Measurements from ENCODE around the gene SYTL1.

Gene SYTL1

GRCh38 chr1:27348861-27349783, 7.3 kb downstream of the SYTL1 start:
- ATAC-seq, result peak; percentile 72 to 74

DNA sequence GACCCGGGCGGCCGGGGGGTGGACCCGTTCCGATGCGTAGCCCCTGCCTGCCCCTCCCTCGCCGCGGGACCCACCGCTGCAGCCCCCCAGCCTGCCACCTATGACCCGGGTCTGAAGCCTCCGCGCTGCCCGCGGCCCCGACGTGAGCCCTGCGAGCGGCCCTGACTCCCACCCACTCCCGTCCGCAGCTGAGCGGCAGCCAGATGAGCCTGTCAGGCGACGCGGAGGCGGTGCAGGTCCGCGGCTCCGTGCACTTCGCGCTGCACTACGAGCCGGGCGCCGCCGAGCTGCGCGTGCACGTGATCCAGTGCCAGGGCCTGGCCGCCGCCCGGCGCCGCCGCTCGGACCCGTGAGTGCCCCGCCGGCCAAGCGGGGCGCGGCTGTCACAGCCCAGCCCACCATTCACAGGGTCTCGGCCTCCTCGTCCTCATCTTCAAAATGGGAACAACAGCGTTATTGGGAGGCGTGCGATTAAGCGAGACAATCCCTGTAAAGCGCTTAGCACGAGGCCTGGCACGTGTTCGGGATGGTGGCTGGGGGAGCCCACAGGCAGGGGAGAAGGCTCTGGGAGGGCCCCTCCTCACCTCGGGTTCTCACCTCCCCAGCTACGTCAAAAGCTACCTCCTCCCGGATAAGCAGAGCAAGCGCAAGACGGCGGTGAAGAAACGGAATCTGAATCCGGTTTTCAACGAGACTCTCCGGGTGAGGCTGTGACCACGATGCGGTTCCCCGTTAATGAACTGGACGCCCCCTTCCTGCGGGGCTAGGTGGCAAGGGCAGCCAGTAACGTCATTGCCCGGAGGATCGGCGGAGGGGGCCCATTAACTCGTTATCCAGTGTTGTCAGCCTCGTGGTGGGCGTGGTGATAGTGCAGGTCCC, 8.2 kb downstream of the SYTL1 start:
- ATAC-seq, result peak; percentile 33 to 52

DNA sequence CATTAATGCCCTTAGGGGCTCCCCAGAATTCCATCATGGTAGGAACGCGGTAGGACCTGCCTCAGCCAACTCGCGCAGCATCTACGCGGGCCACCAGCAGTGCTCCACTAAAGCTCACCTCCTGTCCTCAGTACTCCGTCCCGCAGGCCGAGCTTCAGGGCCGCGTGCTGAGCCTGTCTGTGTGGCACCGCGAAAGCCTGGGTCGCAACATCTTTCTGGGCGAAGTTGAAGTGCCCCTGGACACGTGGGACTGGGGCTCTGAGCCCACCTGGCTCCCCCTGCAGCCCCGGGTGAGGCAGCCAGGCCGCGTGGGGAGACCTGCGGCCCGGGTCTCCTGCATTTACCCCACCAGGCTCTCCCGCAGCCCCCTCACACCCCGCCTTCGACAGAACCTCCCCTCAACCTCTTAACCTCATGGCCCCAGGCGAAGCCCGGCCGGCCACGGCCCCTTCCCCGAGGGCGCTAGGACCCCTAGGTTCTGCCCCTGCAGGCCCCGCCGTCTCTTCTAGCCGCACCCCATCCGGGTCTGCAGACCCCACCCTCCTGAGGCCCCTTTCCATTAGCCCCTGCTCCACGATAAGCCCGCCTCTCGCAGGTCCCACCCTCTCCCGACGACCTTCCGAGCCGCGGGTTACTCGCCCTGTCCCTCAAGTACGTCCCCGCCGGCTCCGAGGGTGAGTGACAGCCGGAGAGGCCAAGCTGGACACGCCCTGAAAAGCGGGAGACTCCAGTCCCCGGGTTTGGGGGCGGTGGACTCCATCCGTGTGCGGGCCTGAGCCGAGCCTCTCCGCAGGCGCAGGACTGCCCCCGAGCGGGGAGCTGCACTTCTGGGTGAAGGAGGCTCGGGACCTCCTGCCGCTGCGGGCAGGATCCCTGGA, 9.1 kb downstream of the SYTL1 start:
- no peak for ATAC-seq

- no peak for ATAC-seq
These were observed 9.8 kb downstream of the SYTL1 start for GRCh38 chr1:27351541-27352107.

DNA sequence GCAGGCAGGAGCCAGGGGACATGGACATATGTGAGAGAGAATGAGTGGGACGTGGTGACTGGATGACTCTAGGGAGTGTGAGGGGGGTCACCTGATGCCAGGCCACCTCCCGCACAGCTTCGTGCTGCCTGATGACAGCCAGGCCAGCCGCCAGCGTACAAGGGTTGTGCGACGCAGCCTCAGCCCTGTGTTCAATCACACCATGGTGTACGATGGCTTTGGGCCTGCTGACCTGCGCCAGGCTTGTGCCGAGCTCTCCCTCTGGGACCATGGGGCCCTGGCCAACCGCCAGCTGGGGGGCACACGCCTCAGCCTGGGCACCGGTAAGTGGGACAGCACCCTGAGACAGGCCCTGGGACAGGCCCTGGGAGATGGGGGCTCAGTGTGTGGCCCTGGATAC, 11.3 kb downstream of the SYTL1 start:
- no peak for ATAC-seq

- ATAC-seq, result no peak
These were observed 11.8 kb downstream of the SYTL1 start for GRCh38 chr1:27353629-27354028.

- ATAC-seq, result no peak
These were observed 13.9 kb downstream of the SYTL1 start for GRCh38 chr1:27355683-27356082.

GRCh38 chr1:27356277-27356618, 14.4 kb downstream of the SYTL1 start:
- no peak for ATAC-seq

GRCh38 chr1:27356619-27357280, 14.9 kb downstream of the SYTL1 start:
- peak; percentile 68 to 80 for ATAC-seq

GRCh38 chr1:27357281-27358037, 15.6 kb downstream of the SYTL1 start:
- peak; percentile 62 to 64 for ATAC-seq

- no peak for ATAC-seq
These were observed 16.5 kb downstream of the SYTL1 start for GRCh38 chr1:27358038-27358927.

GRCh38 chr1:27358928-27359313, 17.1 kb downstream of the SYTL1 start:
- ATAC-seq, result no peak

DNA sequence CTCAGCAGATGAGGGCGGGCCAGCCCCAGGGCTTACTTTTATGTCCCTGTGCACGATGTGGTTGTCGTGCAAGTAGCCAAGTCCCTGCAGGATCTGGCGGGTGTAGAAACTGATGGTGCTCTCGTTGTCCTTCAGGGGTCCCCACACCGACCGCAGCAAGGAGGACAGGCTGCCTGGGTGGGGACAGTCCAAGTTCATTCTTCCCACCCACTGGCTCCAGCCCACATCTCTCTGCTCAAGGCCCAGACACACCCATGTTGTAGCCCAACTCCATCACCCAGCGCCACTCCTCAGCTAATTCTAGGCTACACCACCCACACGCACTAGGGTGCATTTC, 18.0 kb downstream of the SYTL1 start:
- ATAC-seq, result no peak

DNA sequence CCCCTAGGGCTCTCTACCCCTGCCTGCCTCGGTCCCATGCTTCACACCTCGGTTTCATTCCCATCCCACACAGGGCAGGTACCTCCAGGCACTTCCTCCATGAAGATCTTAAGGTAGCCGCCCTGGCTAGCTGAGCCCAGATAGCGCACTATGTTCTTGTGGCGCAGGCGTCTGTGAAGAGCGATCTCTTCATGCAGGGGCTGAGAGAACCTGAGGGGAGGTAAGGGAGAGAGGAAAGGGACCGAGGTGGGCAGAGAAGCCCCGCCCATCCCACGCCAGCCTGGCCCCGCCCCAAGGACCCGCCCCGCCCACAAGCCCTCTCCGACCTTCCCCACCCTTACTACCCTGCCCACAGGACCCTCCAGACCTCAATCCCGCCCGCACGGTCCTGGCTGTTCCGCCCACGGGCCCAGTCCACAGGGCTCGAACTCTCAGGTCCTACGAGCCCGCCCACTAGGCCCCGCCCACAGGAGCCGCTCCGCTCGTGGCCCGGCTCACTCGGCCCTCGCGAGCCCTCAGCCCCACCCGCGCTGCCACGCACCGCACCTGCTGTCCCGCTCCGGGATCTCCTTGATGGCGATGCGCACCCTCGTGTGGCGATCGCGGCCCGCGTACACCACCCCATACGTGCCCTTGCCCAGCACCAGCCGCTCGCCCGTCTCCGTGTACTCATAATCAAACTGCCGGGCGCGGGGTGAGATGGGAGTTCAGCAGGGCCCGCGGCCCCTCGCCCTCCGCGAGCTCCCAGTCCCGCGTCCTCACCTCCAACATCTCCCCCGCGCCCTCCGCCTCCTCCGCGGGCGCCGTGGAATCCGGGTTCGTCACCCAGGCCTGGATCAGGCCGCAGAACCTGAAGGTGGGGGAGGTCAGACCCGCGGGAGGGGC, 18.6 kb downstream of the SYTL1 start:
- ATAC-seq, result no peak

- no peak for ATAC-seq
These were observed 19.2 kb downstream of the SYTL1 start for GRCh38 chr1:27361044-27361402.

DNA sequence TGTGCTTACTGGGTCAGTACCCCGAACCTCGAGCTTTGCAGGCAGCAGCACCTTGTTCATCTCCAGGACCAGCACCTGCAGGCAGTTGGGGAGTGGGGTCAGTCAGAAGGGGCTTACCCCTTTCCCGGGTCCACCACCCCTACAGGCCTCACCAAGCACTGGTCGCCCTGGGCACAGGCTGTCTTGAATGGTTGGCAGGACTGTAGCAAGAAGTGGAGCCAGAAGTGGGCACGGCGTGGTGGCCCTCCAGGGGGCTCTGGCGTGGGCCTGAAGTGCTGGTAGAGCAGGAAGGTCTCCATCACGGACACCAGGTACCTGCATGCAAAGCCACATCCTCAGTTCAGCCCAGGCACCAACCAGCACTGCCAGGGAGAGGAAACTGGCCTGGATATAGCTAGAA, 19.7 kb downstream of the SYTL1 start:
- ATAC-seq, result no peak

GRCh38 chr1:27363766-27364695, 22.2 kb downstream of the SYTL1 start:
- no peak for ATAC-seq

All from activated CD4-positive, CD25-positive, alpha-beta regulatory T cell treated with anti-CD3 and anti-CD28 coated beads, Interleukin-2, amount 50 U/mL, for 24 hours (primary cell).